Ramos (cell line): ENCODE measurements around the gene APPBP2.
"Not testable (repeated sequence)": the region's sequence is repeated elsewhere in the genome, so short reads cannot be mapped to it uniquely, and the experiment has no call there.

Source experiments
- in situ Hi-C: fragments of 300-500 bp; cut with MboI; formaldehyde crosslinking; loops from one replicate; pipeline ENCODE4 v1.14.3; 2022; ENCODE audit warnings: low sequenced_read_pairs; ENCODE audit not compliant: unreplicated experiment

Gene APPBP2

DNA sequence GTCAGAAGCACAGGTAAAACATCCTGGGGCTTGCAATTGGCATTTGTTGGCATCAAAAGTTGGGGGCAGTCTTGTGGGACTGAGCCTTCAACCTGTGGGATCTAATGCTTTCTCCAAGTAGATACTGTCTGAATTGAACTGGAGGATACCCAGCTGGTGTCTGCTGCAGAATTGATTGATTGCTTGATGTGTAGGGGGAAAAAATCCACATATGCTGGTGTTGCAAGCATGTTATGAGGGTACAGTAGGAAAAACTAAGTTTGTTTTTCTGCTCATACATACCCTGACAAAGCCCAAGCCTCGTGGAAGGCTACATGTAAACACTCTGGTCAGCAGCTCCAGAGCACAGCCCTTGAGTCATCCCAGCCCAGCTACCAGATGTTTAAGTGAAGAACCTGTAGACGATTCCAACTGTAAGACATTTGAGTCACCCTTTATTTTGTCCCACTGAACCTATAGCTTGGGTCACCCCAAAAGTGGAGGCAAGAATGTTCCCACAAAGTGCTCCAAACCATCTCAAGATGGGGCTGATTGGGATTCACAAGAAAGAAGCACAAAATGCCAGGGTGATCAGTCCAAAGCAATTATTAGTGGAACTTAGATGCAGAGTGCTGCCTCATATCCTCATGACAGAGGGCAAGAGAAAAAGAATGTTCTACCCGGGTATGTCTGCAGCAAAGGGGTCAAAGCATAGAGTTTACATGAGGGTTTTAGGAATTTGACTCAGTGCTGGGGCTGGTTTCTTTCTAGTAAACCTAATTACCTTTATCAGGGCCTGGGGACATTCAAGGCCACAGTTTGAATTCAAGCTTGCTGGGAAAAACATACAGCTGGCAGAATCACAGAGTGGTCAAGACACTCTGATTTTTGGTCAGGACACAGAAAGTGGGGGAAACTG is 9.6 kb upstream of the APPBP2 start:
- in situ Hi-C loops = no loop called here

GRCh38 chr17:60534613-60535157 is 8.6 kb upstream of the APPBP2 start:
- in situ Hi-C loops = no loop called here

DNA sequence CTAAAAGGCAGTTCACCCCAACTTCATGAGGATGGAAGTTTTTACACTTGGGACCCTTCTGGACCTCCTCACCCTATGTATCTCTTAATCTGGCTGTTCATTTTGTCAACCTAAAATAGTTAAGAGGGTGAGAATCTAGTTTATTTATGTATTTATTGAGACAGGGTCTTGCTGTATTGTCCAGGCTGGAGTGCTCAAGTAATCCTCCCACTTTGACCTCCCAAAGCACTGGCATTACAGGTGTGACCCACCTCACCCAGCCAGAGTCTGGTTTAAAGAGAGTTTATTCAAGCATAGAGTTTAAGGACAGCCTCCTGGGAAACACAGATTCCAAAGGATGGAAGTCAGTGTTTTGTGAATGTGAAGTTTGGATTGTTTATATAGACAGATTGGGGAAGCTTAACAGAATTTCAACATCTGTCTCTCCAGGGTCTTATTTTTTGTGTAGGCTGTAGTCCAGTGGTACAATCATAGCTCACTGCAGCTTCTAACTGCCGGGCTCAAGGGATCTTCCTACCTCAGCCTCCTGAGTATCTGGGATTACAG is 8.0 kb upstream of the APPBP2 start:
- in situ Hi-C loops = no loop called here

DNA sequence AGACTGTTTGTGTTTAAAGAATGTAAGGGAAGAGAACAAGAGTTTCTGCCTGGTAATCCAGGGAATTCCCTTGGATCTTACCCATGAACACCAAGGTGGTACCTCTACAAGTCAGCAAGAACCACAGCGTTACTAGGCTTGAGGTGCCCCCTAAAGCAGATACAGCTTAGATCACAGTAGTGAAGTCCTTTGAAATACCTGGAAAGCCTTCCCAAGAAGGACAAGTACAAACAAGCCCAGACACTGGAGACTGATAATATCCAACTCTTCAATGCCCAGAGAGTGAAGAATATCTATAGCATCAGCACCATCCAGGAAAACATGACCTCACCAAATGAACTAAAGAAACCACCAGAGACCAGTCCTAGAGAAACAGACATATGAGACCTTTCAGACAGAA is 3.8 kb upstream of the APPBP2 start:
- in situ Hi-C loops = no loop called here

DNA sequence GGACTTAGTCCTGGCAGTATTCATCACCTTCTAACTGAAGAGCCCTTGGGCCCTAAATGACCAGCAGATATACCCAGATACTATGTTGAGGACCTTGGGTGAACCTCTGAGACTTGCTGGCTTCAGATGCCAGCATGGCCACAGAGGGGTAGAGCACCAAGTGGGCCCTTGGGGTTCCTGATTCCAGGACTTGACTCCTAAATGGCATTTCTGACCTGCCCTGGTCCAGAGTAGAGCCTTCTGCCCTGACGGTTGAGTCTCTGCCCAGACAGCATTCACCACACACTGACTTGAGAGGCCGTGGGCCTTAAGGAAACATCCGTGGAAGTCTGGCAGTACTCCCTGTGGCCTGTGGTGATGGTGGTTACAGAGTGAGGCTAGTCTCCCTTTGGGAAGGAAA is 2.8 kb upstream of the APPBP2 start:
- in situ Hi-C loops = no loop called here

DNA sequence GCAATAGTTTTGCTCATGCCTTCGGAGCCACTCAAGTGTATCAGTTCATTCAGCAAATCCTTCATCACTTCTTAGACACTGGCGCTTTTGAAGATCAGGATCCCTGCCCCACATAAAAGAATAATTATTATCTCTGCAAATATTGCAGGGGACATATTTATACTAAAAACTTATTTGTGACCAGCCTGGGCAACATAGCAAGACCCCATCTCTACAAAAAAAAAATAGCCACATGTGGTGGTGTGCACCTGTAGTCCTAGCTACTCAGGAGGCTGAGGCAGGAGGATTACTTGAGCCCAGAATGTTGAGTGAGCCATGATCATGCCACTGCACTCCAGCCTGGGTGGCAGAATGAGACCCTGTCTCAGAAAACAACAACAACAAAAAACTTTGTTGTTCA is 1.7 kb upstream of the APPBP2 start:
- in situ Hi-C loops = no loop called here

GRCh38 chr17:60526726-60527125 is 684 bp upstream of the APPBP2 start:
- in situ Hi-C loops = no loop called here

GRCh38 chr17:60525328-60525684 is 736 bp downstream of the APPBP2 start:
- in situ Hi-C loops = no loop called here

DNA sequence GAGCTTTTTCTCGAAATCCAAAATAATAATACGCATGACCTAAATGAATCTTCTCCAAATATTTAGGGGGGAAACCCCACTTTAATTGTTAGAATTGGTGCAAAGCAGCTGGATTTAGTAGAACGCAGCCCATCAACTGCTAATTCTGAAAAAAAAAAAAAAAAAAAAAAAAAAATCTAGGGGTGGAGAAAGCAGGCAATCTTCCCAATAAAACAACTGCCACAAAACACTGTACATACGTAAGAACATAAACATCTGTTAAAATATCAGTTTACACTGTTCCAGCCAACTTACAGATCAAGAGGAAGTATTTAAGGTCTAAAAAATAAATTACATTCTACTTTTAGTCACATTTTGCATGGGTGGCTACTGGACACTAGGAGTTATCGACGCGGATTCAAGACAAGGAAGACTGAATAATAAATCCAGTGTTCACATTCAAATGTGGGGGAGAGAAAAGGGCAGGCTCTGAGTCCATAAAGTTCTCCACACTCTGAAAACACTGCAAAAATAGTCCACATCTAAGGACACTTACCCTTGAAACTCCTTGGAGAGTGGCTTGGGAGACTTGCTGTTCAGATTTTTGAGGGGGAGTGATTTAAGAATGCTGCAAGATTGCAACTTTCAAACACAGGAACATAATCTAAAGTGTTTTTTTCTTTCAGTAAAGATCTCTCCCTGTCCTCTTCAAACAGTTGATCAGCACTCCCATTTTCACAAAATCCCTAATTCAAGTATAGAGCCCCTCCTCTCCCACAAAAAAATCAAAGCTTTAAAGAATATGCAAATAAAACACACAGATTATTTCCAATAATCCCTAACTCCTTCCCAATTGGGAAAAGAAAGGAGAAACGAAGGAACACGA is 1.3 kb downstream of the APPBP2 start:
- in situ Hi-C loops = no loop called here

- in situ Hi-C loops = no loop called here
Measured at GRCh38 chr17:60523822-60524221, 2.2 kb downstream of the APPBP2 start.

GRCh38 chr17:60522889-60523626 is 3.0 kb downstream of the APPBP2 start:
- in situ Hi-C loops = no loop called here

- in situ Hi-C loops = no loop called here
Measured at GRCh38 chr17:60519795-60520194, 6.2 kb downstream of the APPBP2 start.

DNA sequence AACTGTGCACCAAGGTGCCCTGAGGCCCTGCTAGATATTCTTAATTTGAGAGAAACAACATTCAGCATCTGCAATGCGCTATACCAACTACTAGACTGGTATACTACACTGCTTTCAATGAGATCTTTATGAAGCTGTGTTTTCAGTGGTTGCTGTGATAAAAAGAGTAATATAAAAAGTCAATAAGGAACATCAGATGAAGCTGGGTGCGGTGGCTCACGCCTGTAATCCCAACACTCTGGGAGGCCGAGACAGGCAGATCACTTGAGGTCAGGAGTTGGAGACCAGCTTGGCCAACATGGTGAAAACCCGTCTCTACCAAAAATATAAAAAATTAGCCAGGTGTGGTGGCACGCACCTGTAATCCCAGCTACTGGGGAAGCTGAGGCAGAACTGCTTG is 10.4 kb downstream of the APPBP2 start:
- in situ Hi-C loops = not testable (repeated sequence)

DNA sequence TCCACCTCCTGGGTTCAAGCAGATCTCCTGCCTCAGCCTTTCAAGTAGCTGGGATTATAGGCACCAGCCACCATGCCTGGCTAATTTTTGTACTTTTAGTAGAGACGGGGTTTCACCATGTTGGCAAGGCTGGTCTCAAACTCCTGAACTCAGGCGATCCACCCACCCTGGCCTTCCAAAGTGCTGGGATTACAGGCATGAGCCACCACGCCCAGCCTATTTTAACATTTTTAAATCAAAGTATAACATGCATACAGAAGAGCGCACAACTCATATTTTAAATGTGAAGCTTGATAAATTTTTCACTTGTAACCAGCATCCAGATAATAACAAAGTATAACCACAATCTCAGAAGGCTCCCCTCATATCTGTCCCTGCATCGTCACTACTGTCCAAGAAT is 10.8 kb downstream of the APPBP2 start:
- in situ Hi-C loops = not testable (repeated sequence)

DNA sequence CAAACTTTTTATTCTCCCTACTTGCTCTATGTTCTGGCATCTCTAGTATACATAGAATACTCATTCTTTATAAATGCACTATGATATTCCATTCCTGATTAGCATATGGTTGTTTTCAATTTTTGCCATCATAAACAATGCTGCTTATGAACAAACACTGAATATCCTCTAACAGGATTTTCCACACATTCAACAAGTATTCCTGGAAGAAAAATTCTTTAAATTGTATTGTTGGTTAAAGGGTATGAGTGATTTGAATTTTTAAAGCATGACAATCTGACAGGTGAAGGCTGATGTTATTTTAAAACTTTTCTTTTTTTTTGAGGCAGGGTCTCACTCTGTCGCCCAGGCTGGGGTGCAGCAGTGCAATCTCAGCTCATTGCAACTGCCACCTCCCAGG is 11.5 kb downstream of the APPBP2 start:
- in situ Hi-C loops = no loop called here

DNA sequence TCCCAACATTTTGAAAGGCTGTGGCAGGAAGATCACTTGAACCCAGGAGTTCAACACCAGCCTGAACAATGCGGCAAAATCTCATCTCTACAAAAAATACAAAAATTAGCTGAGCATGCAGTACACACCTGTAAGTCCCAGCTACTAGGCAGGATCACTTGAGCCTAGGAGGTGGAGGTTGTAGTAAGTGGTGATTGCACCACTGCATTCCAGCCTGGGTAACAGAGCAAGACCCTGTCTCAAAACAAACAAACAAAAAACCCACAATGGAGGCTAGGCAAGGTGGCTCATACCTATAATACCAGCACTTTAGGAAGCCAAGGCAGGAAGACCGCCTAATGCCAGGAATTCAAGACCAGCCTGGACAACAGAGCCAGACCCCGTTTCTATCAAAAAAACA is 12.0 kb downstream of the APPBP2 start:
- in situ Hi-C loops = no loop called here

GRCh38 chr17:60513014-60513413 is 13.0 kb downstream of the APPBP2 start:
- in situ Hi-C loops = no loop called here

DNA sequence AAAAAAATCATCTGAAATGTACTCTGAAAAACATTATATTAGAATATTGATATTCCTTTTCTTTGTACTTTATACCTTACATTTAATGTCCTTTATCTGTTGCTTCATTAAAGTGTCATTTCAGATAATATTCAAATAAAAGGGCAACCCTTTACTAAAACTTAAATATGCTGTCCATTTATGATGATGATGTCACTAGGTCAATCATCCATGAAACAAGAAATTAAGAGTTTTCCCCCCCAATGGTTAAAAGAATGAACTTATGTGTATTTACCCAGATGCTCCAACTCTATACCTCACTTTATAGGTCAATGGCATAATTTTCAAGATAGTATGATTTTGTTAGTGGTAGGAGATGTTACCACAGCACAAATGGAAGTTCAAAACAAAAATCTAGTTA is 15.3 kb downstream of the APPBP2 start:
- in situ Hi-C loops = no loop called here

DNA sequence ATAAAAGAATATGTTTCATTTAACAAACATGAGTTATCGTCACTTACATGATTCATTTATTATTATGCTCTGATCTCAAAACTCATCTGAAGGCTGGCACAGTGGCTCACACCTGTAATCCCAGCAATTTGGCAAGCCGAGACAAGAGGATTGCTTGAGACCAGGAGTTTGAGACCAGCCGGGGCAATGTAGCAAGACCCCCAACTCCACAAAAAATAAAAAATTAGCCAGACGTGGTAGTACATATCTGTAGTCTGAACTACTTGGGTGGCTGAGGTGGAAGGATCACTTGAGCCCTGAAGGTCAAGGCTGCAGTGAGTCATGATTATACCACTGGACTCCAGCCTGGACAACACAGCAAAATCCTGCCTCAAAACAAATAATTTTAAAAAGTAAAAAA is 16.0 kb downstream of the APPBP2 start:
- in situ Hi-C loops = no loop called here

GRCh38 chr17:60508384-60508980 is 17.6 kb downstream of the APPBP2 start:
- in situ Hi-C loops = no loop called here
